GM12878 (cell line): ENCODE measurements around the gene DNAJC22. TPM values are rescaled to one million over a fixed set of nuclear protein-coding genes. Genes with fewer than 3 reads are reported as not detected.
"Not testable (repeated sequence)": the region's sequence is repeated elsewhere in the genome, so short reads cannot be mapped to it uniquely, and the experiment has no call there.

Experiments used
- ATAC-seq: fragments of 200-7000 bp; cut with Tn5 transposase; 3 replicates; pipeline ENCODE4 v1.9.1; 2020; ENCODE audit warnings: mild to moderate bottlenecking, moderate library complexity
- BruUV-seq: library from RNA; stranded (reverse); fragments of 400-500 nt; replicated peaks from 2 replicates; lab custom pipeline; 2021; lab: Mats Ljungman, UMichigan
- CTCF ChIA-PET: fragments of 300-600 bp; sonication (Branson Sonifier 250); formaldehyde crosslinking; extraction: SDS; loops from one replicate; lab custom pipeline; 2021; ENCODE audit warnings: inconsistent platforms; lab: Yijun Ruan, JAX
- POLR2A ChIA-PET: fragments of 350-600 bp; formaldehyde crosslinking; extraction: SDS; loops from one replicate; lab custom pipeline; 2021; ENCODE audit warnings: inconsistent platforms; lab: Charles Lee
- RAD21 ChIA-PET: fragments of 300-600 bp; sonication (Branson Sonifier 250); formaldehyde crosslinking; loops from one replicate; lab custom pipeline; 2023; ENCODE audit warnings: antibody characterized with exemption; ENCODE audit not compliant: unreplicated experiment; lab: Charles Lee
- SMC1A ChIA-PET: fragments of 300-600 bp; sonication (Branson Sonifier 250); formaldehyde crosslinking; loops from one replicate; lab custom pipeline; 2023; ENCODE audit not compliant: unreplicated experiment, uncharacterized antibody; lab: Charles Lee
- DNase-seq: peaks from one replicate; pipeline ENCODE4 v3.0.0-alpha.2; 2011; ENCODE audit warnings: low read depth, low spot score
- FAIRE-seq: peaks from 3 replicates; lab custom pipeline; 2011; peaks lifted over from hg19 to GRCh38; lab: Jason Lieb, UNC
- H2AFZ ChIP-seq: 2 replicates; pipeline ENCODE4 v1.6.0; 2011; ENCODE audit warnings: low read depth, low read length, control low read depth; ENCODE audit not compliant: control insufficient read depth
- H3K27ac ChIP-seq: 2 replicates; pipeline ENCODE4 v1.5.1; 2011; ENCODE audit warnings: control low read depth; ENCODE audit not compliant: control insufficient read depth, insufficient read depth
- H3K27me3 ChIP-seq, 2 experiments: replicated peaks in 1 of 2; 2 replicates each; pipeline versions ENCODE4 v1.6.0 to v1.6.1; 2011; ENCODE audit warnings: low read length in 1 of 2; ENCODE audit not compliant: control insufficient read depth in 2 of 2, insufficient read depth in 2 of 2
- H3K36me3 ChIP-seq, 2 experiments: 2 replicates each; pipeline ENCODE4 v1.5.1; 2011; ENCODE audit warnings: low read length in 1 of 2; ENCODE audit not compliant: control insufficient read depth in 2 of 2, insufficient read depth in 2 of 2
- H3K4me1 ChIP-seq: 2 replicates; pipeline ENCODE4 v1.6.1; 2011; ENCODE audit warnings: mild to moderate bottlenecking, low read length, moderate library complexity, mixed read lengths; ENCODE audit not compliant: control insufficient read depth, insufficient read depth
- H3K4me2 ChIP-seq: 2 replicates; pipeline ENCODE4 v1.6.0; 2011; ENCODE audit warnings: control low read depth; ENCODE audit not compliant: control insufficient read depth, insufficient read depth
- H3K4me3 ChIP-seq: fragments of 200-600 bp; sonication (generic); 2 replicates; pipeline ENCODE4 v1.5.1; 2016
- H3K79me2 ChIP-seq: 2 replicates; pipeline ENCODE4 v1.6.0; 2011; ENCODE audit warnings: low read length; ENCODE audit not compliant: control insufficient read depth, insufficient read depth
- H3K9ac ChIP-seq: 2 replicates; pipeline ENCODE4 v1.8.0; 2011; ENCODE audit warnings: low read length, control low read depth, mixed read lengths; ENCODE audit not compliant: control insufficient read depth, insufficient read depth
- H3K9me3 ChIP-seq: replicated peaks from 3 replicates; pipeline ENCODE4 v1.5.1; 2011; ENCODE audit warnings: mild to moderate bottlenecking, low read length; ENCODE audit not compliant: control insufficient read depth, insufficient read depth
- H4K20me1 ChIP-seq: 2 replicates; pipeline ENCODE4 v1.6.0; 2011; ENCODE audit not compliant: control insufficient read depth, insufficient read depth
- WGBS: methylation state at CpG from one replicate; pipeline ENCODE4 v1.1.6; 2016; ENCODE audit warnings: low lambda C conversion rate; ENCODE audit not compliant: insufficient replicate concordance, insufficient coverage; ENCODE audit errors: missing lambda C conversion rate; 5-methylcytosine and 5-hydroxymethylcytosine counted together
- in situ Hi-C: fragments of 300-500 bp; cut with MboI; formaldehyde crosslinking; loops from 9 replicates; pipeline ENCODE4 v1.14.3; 2018; ENCODE audit warnings: mixed read lengths
- intact Hi-C: fragments of 100-400 bp; cut with micrococcal nuclease; formaldehyde crosslinking; loops from one replicate; pipeline ENCODE4 v1.14.2; 2022; ENCODE audit not compliant: unreplicated experiment
- polyA plus RNA-seq, 11 experiments: library from polyadenylated mRNA; depleted of rRNA in 4 of 11; unstranded in 6 of 11; stranded (reverse) in 5 of 11; fragments of >200 nt; fragmentation: Nextera tagmentation in 4 of 11; fragmentation: Illumina TruSeq in 1 of 11; extraction: Ambion mirVana in 4 of 11; extraction: Trizol in 1 of 11; gene quantifications; 1 replicate in 1 of 11; 2 replicates in 10 of 11; pipeline versions ENCODE4 v1.2.1 to v1.2.3, GENCODE V29; 2011 to 2016; ENCODE audit warnings: inconsistent platforms in 2 of 11, missing spikeins in 2 of 11, low read depth in 1 of 11
- total RNA-seq, 4 experiments: library from RNA; depleted of rRNA in 3 of 4; stranded (reverse); fragments of >200 nt in 3 of 4; fragmentation: Illumina TruSeq in 1 of 4; extraction: Trizol in 1 of 4; gene quantifications; 2 replicates each; pipeline versions ENCODE4 v1.2.1 to v1.2.3, GENCODE V29; 2013 to 2021
- TF ChIP-seq, protein P1 (sequence below): IDR thresholded peaks from 2 replicates; pipeline ENCODE4 v1.6.1; 2012; ENCODE audit warnings: low read depth, low read length, improper control_type of control experiment

Gene DNAJC22
- total and polyA plus RNA-seq, 10 of the 15 experiments (the other 5 are each of a cell fraction or from before 2014, with no cell fraction given): 0.06 to 0.61 (median 0.13) TPM; not detected in 3

DNA sequence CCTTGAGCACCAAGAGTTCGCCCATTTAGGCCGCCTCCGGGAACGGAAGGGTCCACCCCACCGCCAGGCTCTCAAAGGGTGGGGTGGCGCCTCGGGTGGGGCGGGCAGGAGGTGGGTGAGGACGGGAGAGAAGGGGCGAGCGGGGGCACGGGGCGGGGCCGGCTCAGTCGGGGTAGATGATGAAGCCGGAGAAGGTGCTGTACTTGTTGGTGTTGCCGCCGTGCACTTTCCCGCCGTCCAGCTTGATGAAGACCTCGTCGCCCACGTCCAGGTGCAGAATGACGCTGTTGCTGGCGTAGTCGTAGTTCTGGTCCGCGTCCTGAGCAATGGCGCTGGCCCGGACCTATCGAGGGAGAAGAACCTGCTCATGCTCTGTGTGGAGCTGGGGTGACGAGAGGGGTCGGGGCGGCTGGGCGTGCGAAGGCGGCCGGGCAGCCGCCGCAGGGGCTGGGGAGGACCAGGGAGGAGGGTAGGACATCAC is 13.8 kb upstream of the DNAJC22 start:
- no peak for FAIRE-seq
- peaks cover 5 to 12% of the 10 kb centered on the region in 2 experiments; a peak in 3 of 4 replicates for H3K36me3 ChIP-seq
- intact Hi-C loops: no loop called here
- no peak overlapping the region for H2AFZ ChIP-seq
- no peaks in the 10 kb centered on the region; the same call in 2 of the 3 replicates for H3K9me3 ChIP-seq
- ChIA-PET CTCF (interaction anchor here (2.4 to 4.3 kb wide), 5 partner anchors 9 to 25 kb away, joined by 14 to 72 read pairs (median 60); partner anchors contain the start of genes DNAJC22 and TROAP), SMC1A (interaction anchor here (1.2 to 2.8 kb wide), 3 partner anchors 9 to 14 kb away, joined by 3 to 22 read pairs (median 12); partner anchors contain the start of gene DNAJC22), POLR2A (interaction anchor here (0.8 to 1.9 kb wide), 2 partner anchors 9 to 38 kb away, joined by 3 to 9 read pairs; partner anchors contain the start of gene PRPH), RAD21 (interaction anchor here (1.9 to 2.3 kb wide), 2 partner anchors 9 to 25 kb away, joined by 24 to 33 read pairs; no protein-coding TSS in a partner anchor)
- H3K4me1 ChIP-seq: no peaks in the 10 kb centered on the region
- BruUV-seq: no TSS peak
- TF ChIP-seq, protein P1, sequence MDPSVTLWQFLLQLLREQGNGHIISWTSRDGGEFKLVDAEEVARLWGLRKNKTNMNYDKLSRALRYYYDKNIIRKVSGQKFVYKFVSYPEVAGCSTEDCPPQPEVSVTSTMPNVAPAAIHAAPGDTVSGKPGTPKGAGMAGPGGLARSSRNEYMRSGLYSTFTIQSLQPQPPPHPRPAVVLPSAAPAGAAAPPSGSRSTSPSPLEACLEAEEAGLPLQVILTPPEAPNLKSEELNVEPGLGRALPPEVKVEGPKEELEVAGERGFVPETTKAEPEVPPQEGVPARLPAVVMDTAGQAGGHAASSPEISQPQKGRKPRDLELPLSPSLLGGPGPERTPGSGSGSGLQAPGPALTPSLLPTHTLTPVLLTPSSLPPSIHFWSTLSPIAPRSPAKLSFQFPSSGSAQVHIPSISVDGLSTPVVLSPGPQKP: no peak
- H3K4me3 ChIP-seq: no peak overlapping the region
- ATAC-seq: no peak
- no peaks in the 10 kb centered on the region for H3K79me2 ChIP-seq
- H3K4me2 ChIP-seq: no peak overlapping the region
- no peak overlapping the region for H3K27ac ChIP-seq
- no peak overlapping the region for H3K9ac ChIP-seq
- H3K27me3 ChIP-seq: peaks cover 7 to 12% of the 10 kb centered on the region in 2 experiments
- H4K20me1 ChIP-seq: no peaks in the 10 kb centered on the region
- in situ Hi-C loops: no loop called here
- 46% methylated on average over 29 of the region's 40 CpGs for WGBS
- DNase-seq: no peak

DNA sequence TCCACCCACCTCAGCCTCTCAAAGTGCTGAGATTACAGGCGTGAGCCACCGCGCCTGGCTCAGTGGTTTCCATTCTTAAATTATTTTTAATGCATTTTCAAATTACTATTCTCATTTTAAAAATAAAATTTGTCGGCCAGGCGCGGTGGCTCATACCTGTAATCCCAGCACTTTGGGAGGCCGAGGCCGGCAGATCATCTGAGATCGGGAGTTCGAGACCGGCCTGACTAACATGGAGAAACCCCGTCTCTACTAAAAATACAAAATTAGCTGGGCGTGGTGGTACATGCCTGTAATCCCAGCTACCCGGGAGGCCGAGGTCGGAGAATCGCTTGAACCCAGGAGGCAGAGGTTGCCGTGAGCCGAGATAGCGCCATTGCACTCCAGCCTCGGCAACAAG is 12.9 kb upstream of the DNAJC22 start:
- peaks cover 8 to 12% of the 10 kb centered on the region in 2 experiments for H3K27me3 ChIP-seq
- H2AFZ ChIP-seq, BruUV-seq, ATAC-seq, in situ Hi-C loops, H4K20me1 ChIP-seq, H3K4me3 ChIP-seq, H3K79me2 ChIP-seq, H3K4me2 ChIP-seq, FAIRE-seq, H3K9me3 ChIP-seq, intact Hi-C loops, H3K27ac ChIP-seq, H3K9ac ChIP-seq, H3K4me1 ChIP-seq, DNase-seq, RAD21 ChIA-PET: not testable (repeated sequence)
- H3K36me3 ChIP-seq: peaks cover 5 to 12% of the 10 kb centered on the region in 2 experiments; a peak in 3 of 4 replicates
- ChIA-PET CTCF (interaction anchor here (3.1 to 4.7 kb wide), 4 partner anchors 9 to 45 kb away, joined by 25 to 72 read pairs (median 65); partner anchors contain the start of gene DNAJC22), SMC1A (interaction anchor here (1.2 to 2.8 kb wide), 2 partner anchors 8 to 10 kb away, joined by 3 to 22 read pairs; no protein-coding TSS in a partner anchor), POLR2A (interaction anchor here (0.7 kb wide), 1 partner anchor 56 kb away, joined by 6 read pairs; no protein-coding TSS in a partner anchor)
- WGBS: 61% methylated on average over 21 of the region's 21 CpGs
